ENCODE data around the gene GAPDHS. TPM values are rescaled to one million over a fixed set of nuclear protein-coding genes. Genes with fewer than 3 reads are reported as not detected.
A peak's percentile ranks its signal among the peaks of the same experiment; 100 is the strongest.

The GAPDHS gene
- total RNA-seq, 1 donor from 2014 or later: not detected

GRCh38 chr19:35543280-35544109 is 10.2 kb downstream of the GAPDHS start:
- intact Hi-C loops (cut with DNase I): no loop called here
- no peak overlapping the region for H3K4me3 ChIP-seq
- H3K27me3 ChIP-seq: no peaks in the 10 kb centered on the region
- TF ChIP-seq POLR2AphosphoS5 (IDR thresholded peaks at IDR 0.05; ENCODE audit: insufficient read depth in 1 of 2, low read depth in 1 of 2) (no peak), POLR2A (IDR thresholded peaks at IDR 0.05) (no peak), CTCF (IDR thresholded peaks at IDR 0.05) (no peak)
- no peak for DNase-seq (ENCODE audit: extremely low spot score in 2 of 2)
- H3K36me3 ChIP-seq: no peaks in the 10 kb centered on the region
- H3K27ac ChIP-seq: no peak overlapping the region
- peaks cover 25% of the 10 kb centered on the region for H3K4me1 ChIP-seq
- no peaks in the 10 kb centered on the region for H3K9me3 ChIP-seq

- Histone ChIP-seq H3K9me3 (no peaks in the 10 kb centered on the region), H3K27me3 (no peaks in the 10 kb centered on the region), H3K4me3 (peak overlapping the region; percentile 72 to 94), H3K36me3 (no peaks in the 10 kb centered on the region), H3K4me1 (peaks cover 25% of the 10 kb centered on the region), H3K27ac (peak overlapping the region; percentile 70)
- no peak for DNase-seq (ENCODE audit: extremely low spot score in 2 of 2)
- intact Hi-C loops (cut with DNase I): no loop called here
- TF ChIP-seq POLR2AphosphoS5 (IDR thresholded peaks at IDR 0.05; ENCODE audit: insufficient read depth in 1 of 2, low read depth in 1 of 2) (no peak), POLR2A (IDR thresholded peaks at IDR 0.05) (no peak), CTCF (IDR thresholded peaks at IDR 0.05) (no peak)
Measured at GRCh38 chr19:35544110-35544802, 11.0 kb downstream of the GAPDHS start.

GRCh38 chr19:35545001-35545854 is 12.0 kb downstream of the GAPDHS start, which contains the start of gene TMEM147:
Gene TMEM147, plus strand, starts transcription at chr19:35545626. Its CDS starts 114 bp downstream, at chr19:35545740.
- intact Hi-C loops (cut with DNase I): loop anchor here (5.0 kb wide), 1 partner anchor 172 kb away; the partner anchor contains the start of gene KMT2B
- Histone ChIP-seq H3K27ac (peak within 1 kb of the TSS; percentile 70), H3K27me3 (no peaks in the 10 kb centered on the region), H3K9me3 (no peaks in the 10 kb centered on the region), H3K4me3 (peak within 1 kb of the TSS; percentile 72 to 94), H3K36me3 (no peaks in the 10 kb centered on the region), H3K4me1 (peaks cover 25% of the 10 kb centered on the region)
- no peak for DNase-seq (ENCODE audit: extremely low spot score in 2 of 2)
- TF ChIP-seq POLR2AphosphoS5 (IDR thresholded peaks at IDR 0.05; ENCODE audit: insufficient read depth in 1 of 2, low read depth in 1 of 2) (peak; percentile 68 to 84), POLR2A (IDR thresholded peaks at IDR 0.05) (peak in 1 of 2 donors; percentile 32), CTCF (IDR thresholded peaks at IDR 0.05) (no peak)

- Histone ChIP-seq H3K27ac (peak overlapping the region; percentile 70), H3K27me3 (no peaks in the 10 kb centered on the region), H3K4me3 (peak overlapping the region; percentile 72 to 94), H3K9me3 (no peaks in the 10 kb centered on the region), H3K4me1 (peaks cover 25% of the 10 kb centered on the region), H3K36me3 (no peaks in the 10 kb centered on the region)
- intact Hi-C loops (cut with DNase I): loop anchor here (5.0 kb wide), 1 partner anchor 171 kb away; the partner anchor contains the start of gene KMT2B
- no peak for TF ChIP-seq CTCF (IDR thresholded peaks at IDR 0.05)
- TF ChIP-seq POLR2A (IDR thresholded peaks at IDR 0.05): no peak
- no peak for TF ChIP-seq POLR2AphosphoS5 (IDR thresholded peaks at IDR 0.05; ENCODE audit: insufficient read depth in 1 of 2, low read depth in 1 of 2)
- no peak for DNase-seq (ENCODE audit: extremely low spot score in 2 of 2)
Measured at GRCh38 chr19:35545855-35546381, 12.7 kb downstream of the GAPDHS start.

Measured in vagina (tissue), 2 donors.